Right ventricle myocardium superior (tissue), 1 donor: ENCODE measurements around the gene PDE2A. TPM values are rescaled to one million over a fixed set of nuclear protein-coding genes. Genes with fewer than 3 reads are reported as not detected.

Experiments used
- ATAC-seq: fragments of 200-7000 bp; cut with Tn5 transposase; one replicate; pipeline ENCODE4 v1.9.1; 2020; ENCODE audit warnings: mild to moderate bottlenecking; ENCODE audit not compliant: poor library complexity
- DNase-seq: peaks from one replicate; pipeline ENCODE4 v3.0.0-alpha.2; 2020
- intact Hi-C: fragments of 100-400 bp; cut with DNase I; formaldehyde crosslinking; loops from one replicate; pipeline ENCODE4 v1.11.2; 2022
- total RNA-seq: library from RNA; stranded (reverse); fragmentation: NEBNext Ultra II Directional; extraction: Animal tissue kit (Norgen Biotek cat#: 25700); gene quantifications from one replicate; pipeline ENCODE4 v1.2.1, GENCODE V29; 2021
- donor health status: DM: no; HTN: yes; CAD: no; lungs with severe emphysema.

The PDE2A gene
- total RNA-seq, 1 donor from 2014 or later: 38.5 TPM

GRCh38 chr11:72671152-72672099 lies 2.8 kb downstream of the PDE2A start:
- intact Hi-C loops: no loop called here
- DNase-seq: no peak

GRCh38 chr11:72670041-72670440 lies 4.2 kb downstream of the PDE2A start:
- ATAC-seq (no peak), DNase-seq (no peak)
- intact Hi-C loops: no loop called here

More at GRCh38 chr11:72671152-72672099, 2.8 kb downstream of the PDE2A start:
- no peak for ATAC-seq

- no peak for ATAC-seq
- no peak for DNase-seq
- intact Hi-C loops: no loop called here
Observed at GRCh38 chr11:72669527-72669926, 4.7 kb downstream of the PDE2A start.

DNA sequence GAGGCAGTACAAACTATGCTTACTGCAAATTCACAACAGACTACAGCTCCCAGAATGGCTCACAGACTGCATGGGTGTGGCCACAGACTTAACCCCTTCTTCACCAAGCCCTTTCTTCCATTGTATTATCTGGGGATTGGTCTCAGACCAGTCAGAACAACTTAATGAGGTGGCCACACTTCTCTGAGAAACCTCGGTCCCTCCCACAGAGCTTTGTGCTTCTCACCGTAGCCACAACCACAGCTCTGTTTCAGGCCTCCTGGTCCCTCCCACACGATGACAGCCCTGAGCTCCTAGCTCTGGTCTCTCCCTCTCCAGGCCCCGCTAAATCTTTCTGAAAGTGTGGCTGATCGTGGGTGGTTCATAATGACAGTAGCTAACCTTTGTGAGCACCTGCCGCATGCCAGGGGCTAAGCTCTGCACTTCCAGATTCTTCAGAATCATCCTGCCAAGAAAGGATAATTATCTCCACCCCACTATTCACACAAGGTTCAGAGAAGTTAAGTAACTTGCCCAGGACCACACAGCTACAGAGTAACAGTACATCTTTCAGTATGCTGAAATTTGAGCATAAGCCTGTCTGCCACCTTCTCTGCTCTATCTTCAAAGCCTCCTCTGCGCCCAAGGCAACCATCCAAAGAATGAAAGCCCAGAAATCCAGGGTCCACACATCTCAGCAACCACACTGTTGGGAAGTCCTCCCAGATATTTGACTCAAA lies 5.4 kb downstream of the PDE2A start:
- intact Hi-C loops: no loop called here
- DNase-seq: no peak
- no peak for ATAC-seq

- no peak for ATAC-seq
- intact Hi-C loops: no loop called here
- DNase-seq: no peak
Observed at GRCh38 chr11:72665911-72666472, 8.2 kb downstream of the PDE2A start.

- intact Hi-C loops: no loop called here
- DNase-seq: no peak
- ATAC-seq: no peak
Observed at GRCh38 chr11:72662036-72662435, 12.2 kb downstream of the PDE2A start.

DNA sequence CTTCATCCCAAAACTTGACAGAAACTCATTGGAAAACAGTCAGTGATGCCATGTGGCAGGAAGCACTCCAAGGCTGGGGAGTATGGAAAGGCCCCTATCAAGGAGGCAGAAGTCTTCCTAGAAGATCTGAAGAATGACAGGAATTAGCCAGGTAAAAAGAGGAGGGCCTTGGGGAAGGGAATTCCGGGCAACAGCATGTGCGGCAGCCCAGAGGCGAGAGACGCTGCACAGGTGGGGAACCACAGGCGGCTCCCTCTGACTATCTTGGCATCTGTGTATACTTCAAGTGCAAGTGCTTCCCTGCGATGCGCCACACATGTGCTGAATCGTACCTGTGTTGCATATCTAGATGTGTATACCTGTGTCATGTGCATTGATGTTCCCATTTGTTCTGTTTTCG lies 12.7 kb downstream of the PDE2A start:
- ATAC-seq: no peak
- intact Hi-C loops: no loop called here

GRCh38 chr11:72658989-72659640 lies 15.1 kb downstream of the PDE2A start:
- DNase-seq: no peak
- no peak for ATAC-seq

More for the DNA sequence above, 12.7 kb downstream of the PDE2A start:
- DNase-seq: no peak

GRCh38 chr11:72657411-72658100 lies 16.7 kb downstream of the PDE2A start:
- ATAC-seq (no peak), DNase-seq (no peak)
- intact Hi-C loops: no loop called here

More at GRCh38 chr11:72658989-72659640, 15.1 kb downstream of the PDE2A start:
- intact Hi-C loops: no loop called here

- DNase-seq (no peak), ATAC-seq (no peak)
- intact Hi-C loops: no loop called here
Observed at GRCh38 chr11:72655896-72656464, 18.2 kb downstream of the PDE2A start.

GRCh38 chr11:72655014-72655413 lies 19.2 kb downstream of the PDE2A start:
- DNase-seq (no peak), ATAC-seq (no peak)
- intact Hi-C loops: no loop called here

DNA sequence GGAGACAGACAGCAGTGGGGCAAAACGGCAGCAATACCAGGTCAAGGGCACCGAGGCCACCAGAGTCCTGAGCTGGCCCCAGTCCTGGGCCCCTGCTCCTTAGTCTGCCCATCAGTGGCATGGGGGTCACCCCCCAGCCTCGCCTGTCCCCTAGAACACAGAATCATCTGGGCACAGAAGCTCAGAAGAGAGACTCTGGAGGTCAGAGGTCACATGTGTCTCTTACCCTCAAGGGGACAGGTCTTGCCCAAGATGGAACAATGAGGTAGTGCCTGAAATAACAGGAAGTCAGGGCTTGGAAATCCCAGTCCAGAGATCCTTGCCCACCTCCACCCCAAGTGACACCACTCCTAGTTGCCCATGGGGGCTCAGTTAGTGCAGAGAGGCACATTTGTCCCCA lies 20.6 kb downstream of the PDE2A start:
- intact Hi-C loops: no loop called here
- ATAC-seq: no peak
- DNase-seq: no peak

GRCh38 chr11:72652873-72653630 lies 21.2 kb downstream of the PDE2A start:
- DNase-seq (no peak), ATAC-seq (no peak)
- intact Hi-C loops: no loop called here

DNA sequence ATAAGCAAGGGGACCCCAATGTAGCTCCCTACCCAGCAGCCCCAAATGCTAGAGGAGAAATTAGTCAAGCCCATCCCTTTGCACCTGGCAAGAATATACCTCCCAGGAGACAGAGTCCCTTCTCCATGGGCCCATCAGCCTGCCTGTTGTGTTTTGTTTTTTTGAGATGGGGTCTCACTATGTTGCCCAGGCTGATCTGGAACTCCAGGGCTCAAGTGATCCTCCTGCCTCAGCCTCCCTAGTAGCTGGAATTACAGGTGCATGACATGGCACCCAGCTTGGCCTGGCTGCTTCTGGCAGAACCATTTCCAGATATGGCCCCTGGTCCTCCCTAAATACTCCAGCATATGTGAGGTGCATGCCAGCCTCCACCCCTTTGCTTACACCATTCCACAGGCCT lies 22.1 kb downstream of the PDE2A start:
- no peak for ATAC-seq
- no peak for DNase-seq
- intact Hi-C loops: no loop called here

DNA sequence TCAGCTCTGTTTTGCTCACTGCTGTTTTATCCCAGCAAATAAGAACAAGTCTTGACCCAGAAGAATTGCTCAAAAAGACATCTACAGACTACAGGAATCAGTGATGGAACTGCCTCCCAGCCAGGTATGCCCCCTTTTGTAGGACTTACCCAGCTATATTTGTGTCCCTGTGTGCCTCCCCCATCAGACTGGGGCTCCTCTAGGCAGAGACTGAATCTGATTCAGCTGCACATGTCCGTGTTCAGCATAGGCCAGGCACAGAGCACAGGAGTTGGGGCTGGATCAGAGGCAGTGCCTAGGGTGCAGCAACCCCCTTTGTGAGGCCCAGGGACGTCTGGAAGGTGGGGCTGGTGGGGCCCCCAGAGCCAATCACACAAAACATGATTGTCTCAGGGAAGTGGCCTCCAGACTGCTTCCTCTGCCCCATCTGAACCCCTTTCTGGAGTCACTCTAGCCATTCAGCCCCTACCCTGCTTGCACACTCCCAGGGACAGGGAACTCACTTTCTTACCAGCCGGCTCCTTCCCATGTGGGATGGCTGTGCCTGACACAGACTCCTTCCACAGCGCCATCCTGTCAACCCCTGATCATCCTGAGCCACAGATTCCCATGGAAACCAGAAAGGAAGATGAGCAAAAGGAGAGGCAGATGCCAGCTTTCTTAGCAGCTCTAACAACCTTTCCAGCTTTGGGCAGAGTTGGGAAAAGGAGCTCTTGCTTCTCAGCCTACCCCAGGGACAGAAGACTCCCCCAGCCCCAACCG lies 24.8 kb downstream of the PDE2A start:
- intact Hi-C loops: loop anchor here (10.0 kb wide), 1 partner anchor 165 kb away; no protein-coding TSS in a partner anchor
- DNase-seq (no peak), ATAC-seq (no peak)

DNA sequence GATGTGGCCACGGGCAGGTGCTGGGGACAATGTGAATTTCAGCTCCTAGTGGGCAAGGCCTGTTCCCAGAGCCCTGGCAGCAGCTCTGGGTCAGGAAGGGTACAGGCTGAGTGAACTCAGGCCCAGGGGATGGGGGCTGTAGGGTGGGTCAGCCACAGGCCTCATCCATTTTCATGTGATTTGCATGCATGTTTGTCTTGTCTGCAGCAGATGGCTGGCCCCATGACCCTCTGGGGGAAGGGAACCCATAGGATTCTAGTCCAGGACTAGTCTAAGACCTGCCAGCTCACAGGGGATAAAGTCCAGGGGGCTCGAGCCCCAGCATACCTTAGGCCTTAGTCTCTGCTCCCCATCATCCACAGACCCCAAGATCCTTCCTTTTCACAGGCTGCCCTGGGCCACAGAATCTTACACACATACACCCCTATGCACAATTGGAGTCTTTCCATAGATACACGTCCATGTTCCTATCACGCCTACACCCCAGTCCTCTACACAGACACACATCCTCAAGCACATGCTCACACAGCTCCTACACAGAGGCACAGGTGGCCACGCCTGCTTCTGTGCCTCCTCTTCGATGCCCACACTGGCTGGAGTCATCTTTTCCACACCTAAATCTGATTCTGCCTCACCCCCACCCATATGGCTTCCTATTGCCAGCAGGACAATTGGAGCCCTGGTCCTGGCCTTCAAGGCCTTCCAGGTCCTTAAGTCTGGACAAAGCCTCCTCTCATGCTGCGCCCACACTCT lies 25.7 kb downstream of the PDE2A start:
- DNase-seq (no peak), ATAC-seq (no peak)
- intact Hi-C loops: loop anchor here (10.0 kb wide), 1 partner anchor 164 kb away; no protein-coding TSS in a partner anchor
